HG03521 (cell line): ENCODE data around the gene HLA-E.
"Not testable (repeated sequence)": the region's sequence is repeated elsewhere in the genome, so short reads cannot be mapped to it uniquely, and the experiment has no call there.

Experiments
- ATAC-seq: cut with Tn5 transposase; IDR thresholded peaks from one replicate; pipeline ENCODE4 v1.9.1; 2021; ENCODE audit warnings: mild to moderate bottlenecking, moderate library complexity; ENCODE audit not compliant: unreplicated experiment

The HLA-E gene

DNA sequence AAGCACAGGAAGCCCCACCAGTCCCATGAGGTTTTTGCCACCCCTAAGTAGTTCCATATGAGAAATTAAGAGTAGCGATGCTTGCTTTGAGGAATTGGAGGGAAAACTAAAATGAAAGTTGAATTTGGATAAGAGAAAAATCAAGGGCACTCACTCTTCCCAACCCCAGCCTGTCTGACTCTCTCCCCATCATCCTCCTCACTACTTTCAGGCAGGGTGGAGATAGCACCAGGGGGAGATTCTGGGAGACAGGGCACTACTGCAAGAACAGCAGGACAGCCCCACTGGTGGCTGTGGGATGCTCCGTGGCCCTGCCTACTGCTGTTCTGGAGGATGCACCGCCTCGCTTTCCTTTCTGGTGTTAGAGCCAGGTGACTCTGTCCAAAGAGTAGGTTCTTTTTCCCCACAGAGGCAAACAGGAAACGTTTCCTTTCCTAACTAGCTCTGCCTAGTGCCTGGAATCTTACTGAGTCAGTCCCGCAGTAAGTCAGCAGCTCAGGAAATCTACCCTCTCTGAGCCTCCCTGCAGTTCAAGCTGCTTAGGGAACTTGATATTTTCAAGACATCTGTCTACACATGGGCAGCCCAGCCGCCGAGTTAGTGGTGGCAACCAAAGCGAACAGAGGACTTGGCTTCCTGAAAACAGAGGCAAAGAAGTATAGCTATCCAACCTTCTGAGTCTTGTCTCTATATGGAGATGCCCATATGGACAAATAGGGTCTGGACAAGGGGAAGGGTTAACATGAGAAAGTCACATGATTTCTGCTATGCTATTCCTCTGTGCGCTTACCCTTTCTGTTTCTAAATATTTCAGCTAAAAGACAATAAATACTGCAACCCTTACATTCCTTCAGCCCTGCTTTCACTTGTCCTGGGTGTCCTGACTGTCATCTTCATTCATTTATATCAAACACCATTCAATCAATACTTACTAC lies 11.4 kb downstream of the HLA-E start:
- ATAC-seq: no peak

DNA sequence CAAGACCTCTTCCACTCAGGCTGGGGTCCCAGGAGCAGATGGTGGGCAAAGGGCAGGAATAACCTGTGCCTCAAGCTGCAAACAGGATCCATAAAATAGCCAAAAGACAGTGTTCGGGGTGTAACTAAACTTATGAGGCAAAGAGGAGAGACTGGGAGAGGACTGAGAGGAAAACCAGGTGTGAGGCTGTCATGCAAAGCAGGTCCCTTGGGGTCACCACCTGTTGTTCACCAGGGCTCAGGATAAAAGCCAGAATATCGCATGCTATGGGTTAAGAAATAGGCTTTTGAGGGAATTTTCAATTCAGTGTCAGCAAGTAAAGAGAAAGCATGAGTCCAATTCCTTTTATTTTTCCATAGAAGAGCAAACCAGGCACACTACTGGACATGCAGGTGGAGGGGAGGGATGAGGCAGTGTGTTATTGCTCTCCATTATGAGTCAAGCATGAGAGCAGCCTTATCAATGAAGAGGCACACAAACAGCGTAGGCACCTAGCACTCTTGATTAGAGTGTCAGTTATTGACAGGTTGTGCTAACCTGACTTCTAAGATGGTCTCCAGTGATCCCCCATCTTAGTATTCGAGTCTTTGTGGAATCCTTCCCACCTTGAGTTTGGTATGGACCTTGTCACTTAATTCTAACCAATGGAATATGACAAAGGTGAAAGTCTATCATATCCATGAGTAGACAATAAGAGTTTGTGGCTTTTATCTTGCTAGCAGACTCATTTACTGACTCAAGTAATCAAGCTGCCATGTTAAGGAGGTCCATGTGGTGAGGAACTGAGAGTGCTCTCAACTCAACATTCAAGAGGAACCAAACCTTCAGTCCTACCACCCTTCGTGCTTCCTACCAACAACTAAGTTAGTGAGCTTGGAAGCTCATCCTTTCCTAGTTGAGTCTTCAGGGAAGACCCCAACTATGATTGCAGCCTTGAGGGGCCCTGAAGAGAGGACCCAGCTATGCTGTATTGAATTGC lies 18.8 kb downstream of the HLA-E start:
- ATAC-seq: no peak

DNA sequence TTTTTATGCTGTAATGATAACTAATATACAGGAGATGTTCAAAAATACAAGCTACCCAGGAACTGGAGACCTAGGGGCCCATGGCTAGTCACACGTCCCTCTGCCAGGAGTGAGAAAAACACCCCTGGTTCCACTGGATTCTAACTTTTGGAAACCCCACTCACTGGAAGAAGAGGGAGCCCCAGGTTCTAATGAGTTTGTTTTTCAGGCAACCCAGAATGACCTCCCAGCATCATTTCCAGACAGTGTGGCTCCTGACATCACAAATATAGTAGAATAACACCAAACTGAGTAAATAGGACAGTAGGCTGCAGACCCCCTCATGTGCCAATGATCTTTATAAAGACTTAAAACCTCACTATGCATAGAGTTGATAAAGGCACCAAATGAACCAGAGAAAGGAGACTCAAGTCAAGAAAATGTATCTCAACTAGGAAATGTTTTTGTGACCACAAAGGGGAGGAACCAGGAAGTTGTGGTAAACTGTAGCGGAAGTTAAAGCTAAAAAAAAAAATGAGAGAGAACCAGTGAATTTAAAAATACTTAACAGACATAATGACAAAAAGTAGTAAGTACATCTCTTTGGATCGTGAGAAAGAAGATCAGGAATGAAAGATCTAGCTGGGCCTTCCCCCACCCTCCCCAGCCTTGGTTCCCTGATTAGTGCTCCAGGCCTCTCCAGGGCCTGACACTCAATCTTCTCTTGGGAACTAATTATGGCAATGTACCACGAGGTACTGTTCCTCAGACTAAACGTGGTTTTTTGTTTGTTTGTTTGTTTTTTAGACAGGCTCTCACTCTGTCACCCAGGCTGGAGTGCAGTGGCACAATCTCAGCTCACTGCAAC lies 19.8 kb downstream of the HLA-E start:
- peak; percentile 41 for ATAC-seq

DNA sequence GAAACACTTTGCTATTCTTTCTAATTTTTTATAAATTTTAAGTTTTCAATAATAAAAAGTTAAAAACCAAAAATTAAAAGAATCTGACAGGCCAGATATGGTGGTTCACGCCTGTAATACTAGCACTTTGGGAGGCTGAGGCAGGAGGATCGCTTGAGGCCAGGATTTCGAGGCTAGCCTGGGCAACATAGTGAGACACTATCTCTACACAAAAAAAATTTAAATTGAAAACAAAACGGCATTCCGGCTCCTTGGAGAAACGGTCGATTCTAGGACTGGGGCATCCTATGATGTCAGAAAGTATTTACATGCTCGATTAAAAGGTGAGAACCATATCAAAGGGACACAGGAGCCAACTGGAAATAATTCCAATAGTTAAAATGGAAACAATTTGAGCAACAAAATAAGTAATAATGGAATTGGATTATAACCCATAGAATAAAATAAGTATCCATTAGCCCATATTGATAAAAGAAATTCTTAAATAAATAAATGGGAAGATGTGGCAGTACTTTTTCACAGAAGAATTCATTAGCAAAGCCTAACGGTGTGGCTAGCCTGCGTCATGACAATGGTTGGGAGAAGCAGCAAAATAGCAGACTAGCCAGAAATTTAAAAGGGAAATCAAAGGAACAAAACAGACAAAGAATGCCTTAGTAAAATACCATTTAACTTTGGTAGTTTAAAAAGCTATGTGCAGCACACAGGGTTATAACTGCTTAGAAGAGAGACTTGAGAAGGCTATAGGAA lies 21.3 kb downstream of the HLA-E start:
- ATAC-seq: no peak

DNA sequence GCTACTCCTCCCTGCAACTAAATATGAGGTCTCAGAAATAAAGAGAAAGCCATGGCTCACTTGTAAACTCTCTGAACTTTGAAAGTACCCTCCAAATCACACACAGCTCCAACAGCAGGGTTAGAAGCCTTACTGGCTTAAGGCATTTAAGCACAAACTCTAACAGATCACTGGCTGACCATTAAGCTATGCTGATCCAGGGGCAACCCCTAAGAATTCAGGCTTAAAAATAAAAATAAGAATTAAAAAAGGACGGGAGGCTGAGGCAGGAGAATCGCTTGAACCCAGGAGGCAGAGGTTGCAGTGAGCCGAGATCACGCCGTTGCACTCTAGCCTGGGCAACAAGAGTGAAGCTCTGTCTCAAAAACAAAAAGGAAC lies 21.8 kb downstream of the HLA-E start:
- ATAC-seq: no peak

DNA sequence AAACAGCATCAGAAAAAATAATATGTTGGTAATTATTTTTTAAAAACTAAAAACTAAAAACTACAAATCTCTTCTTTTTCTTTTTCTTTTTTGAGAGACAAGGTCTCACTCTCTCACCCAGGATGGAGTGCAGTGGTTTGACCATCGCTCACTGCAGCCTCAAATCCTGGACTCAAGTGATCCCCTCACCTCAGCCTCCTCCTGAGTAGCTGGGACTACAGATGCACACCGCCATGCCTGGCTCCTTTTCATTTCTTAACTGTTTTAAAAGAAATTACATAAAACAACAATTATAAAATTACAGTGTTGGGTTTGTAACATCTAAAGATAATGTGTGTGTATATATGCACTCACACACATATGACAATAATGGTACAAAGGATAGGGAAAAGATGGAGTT lies 24.1 kb downstream of the HLA-E start:
- ATAC-seq: no peak

DNA sequence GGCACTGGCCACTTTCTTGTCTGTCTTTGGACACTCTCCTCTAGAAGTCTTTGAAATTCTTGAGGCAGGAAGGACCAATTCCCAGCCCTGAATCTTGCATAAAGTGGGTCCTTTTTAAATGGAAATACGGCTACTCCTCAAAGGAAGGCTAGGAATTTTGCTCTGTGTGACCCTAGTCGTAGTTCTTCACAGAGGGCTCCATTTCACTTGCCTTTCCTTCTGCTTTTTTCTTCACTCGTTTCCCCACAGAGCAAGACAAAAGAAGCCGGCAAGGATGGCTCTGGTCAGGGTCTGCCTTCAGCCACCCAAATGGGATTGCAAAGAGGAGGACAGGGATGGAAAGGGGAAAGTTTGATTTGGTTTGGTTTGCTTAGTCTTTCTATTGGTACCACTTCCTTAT lies 25.8 kb downstream of the HLA-E start:
- ATAC-seq: no peak

DNA sequence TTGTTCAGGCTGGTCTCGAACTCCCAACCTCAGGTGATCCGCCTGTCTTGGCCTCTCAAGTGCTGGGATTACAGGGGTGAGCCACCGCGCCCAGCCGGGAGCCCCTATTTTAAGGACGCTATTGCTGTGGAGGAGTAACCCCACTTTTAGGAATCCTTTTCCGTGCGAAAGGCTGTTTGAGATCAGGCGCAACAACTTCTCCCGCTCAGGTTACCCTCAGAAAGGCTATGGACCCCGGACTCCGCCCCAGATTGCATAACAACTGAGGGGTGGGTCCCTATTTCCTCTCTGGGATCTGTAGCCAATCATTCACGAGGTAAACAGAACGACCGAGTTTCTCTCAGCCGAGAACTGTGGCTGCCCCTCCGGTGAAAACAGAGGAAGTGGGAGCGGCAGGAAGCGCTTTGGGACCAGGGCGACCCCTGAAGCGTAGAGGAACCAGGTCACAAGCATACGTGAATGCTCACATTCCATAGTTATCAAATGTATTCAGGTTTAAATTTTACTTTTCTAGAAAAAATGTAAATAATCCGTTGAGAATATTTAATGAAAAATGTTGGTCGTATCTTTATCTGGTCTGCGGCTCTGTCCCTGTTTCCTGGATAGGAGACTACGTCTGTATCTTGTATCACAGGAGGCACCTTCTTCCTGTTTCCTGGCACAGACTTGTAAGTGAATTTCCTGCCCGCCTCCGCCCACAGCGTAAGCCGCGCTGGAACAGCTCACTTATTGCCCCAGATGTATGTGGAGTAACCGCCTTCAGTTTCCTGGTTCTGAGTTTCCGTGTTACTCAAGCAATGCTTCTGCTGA lies 26.8 kb downstream of the HLA-E start:
- ATAC-seq: peak; percentile 55

DNA sequence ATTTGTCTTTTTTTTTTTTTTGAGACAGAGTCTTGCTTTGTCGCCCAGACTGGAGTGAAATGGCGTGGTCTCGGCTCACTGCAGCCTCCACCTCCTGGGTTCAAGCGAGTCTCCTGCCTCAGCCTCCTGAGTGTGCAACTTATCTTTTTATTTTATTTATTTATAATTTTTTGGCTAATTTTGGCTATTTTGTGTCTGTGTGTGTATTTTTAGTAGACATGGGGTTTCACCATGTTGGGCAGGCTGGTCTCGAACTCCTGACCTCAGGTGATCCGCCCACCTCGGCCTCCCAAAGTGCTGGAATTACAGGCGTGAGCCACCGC lies 27.4 kb downstream of the HLA-E start:
- ATAC-seq: not testable (repeated sequence)

DNA sequence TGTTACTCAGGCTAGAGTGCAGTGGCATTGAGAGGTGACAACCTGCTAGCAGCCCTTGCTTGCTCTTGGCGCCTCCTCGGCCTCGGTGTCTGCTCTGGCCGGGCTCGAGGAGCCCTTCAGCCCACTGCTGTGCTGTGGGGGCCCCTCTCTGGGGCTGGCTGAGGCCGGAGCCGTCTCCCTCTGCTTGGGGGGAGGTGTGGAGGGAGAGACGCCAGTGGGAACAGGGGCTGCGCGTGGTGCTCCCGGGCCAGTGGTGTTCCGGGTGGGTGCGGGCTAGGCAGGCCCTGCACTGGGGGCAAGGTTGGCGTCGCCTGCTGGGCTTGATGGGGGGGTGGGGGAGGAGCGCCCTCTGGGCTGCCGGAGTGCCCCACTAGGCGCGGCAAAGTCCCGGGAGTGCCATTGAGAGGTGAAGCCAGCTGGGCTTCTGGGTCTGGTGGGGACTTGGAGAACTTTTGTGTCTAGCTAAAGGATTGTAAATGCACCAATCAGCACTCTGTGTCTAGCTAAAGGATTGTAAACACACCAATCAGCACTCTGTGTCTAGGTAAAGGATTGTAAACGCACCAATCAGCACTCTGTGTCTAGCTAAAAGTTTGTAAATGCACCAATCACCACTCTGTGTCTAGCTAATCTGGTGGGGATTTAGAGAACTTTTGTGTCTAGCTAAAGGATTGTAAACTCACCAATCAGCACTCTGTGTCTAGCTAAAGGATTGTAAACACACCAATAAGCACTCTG lies 28.6 kb downstream of the HLA-E start:
- not testable (repeated sequence) for ATAC-seq

DNA sequence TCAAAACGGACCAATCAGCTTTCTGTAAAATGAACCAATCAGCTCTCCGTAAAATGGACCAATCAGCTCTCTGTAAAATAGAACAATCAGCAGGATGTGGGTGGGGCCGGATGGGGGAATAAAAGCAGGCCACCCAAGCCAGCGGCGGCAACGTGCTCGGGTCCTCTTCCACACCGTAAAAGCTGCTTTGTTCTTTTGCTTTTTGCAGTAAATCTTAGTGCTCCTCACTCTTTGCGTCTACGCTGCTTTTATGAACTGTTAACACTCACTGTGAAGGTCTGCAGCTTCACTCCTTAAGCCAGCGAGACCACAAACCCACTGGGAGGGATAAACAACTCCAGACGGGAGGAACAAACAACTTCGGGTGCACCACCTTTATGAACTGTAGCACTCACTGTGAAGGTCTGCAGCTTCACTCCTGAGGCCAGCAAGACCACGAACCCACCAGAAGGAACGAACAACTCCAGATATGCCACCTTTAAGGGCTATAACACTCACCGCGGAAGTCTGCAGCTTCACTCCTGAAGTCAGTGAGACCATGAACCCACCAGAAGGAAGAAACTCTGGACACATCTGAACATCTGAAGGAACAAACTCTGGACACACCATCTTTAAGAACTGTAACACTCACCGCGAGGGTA lies 29.3 kb downstream of the HLA-E start:
- ATAC-seq: not testable (repeated sequence)

DNA sequence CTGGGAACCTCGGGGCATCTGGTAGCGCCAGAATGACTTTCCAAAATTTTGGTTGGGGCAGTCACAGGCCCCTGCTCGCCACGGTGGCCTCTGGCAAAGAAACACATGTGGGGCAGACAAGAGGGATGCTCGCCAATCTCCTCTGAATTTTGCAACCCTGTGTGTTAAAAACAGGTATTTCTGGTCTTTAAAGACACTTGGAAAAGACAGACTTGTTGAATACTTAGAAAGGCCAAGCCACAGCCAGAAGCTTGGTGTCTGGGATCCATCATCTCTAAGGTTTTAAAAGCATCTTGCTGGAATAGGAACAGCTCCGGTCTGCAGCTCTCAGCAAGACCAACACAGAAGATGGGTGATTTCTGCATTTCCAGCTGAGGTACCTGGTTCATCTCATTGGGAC lies 31.2 kb downstream of the HLA-E start:
- no peak for ATAC-seq

DNA sequence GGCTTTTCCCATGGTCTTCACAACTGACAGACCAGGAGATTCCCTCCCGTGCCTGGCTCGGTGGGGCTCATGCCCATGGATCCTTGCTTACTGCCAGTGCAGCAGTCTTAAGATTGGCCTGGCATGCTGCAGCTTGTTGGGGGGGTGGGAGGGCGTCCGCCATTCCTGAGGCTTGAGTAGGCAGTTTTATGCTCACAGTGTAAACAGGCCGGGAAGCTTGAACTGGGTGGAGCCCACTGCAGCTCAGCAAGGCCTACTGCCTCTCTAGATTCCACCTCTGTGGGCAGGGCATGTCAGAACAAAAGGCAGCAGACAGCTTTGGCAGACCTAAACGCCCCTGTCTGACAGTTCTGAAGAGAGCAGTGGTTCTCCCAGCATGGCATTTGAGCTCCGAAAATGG lies 31.8 kb downstream of the HLA-E start:
- ATAC-seq: not testable (repeated sequence)

DNA sequence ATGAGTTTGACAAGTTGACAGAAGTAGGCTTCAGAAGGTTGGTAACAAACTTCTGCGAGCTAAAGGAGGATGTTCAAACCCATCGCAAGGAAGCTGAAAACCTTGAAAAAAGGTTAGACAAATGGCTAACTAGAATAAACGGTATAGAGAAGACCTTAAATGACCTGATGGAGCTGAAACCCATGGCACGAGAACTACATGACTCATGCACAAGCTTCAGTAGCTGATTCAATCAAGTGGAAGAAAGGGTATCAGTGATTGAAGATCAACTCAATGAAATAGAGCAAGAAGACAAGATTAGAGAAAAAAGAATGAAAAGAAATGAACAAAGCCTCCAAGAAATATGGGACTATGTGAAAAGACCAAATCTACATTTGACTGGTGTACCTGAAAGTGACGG lies 32.6 kb downstream of the HLA-E start:
- ATAC-seq: not testable (repeated sequence)

DNA sequence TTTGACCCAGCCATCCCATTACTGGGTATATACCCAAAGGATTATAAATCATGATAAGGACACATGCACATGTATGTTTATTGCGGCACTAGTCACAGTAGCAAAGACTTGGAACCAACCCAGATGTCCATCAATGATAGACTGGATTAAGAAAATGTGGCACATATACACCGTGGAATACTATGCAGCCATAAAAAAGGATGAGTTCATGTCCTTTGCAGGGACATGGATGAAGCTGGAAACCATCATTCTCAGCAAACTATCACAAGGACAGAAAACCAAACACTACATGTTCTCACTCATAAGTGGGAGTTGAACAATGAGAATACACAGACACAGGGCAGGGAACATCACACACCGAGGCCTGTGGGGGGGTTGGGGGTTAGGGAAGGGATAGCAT lies 37.1 kb downstream of the HLA-E start:
- not testable (repeated sequence) for ATAC-seq

DNA sequence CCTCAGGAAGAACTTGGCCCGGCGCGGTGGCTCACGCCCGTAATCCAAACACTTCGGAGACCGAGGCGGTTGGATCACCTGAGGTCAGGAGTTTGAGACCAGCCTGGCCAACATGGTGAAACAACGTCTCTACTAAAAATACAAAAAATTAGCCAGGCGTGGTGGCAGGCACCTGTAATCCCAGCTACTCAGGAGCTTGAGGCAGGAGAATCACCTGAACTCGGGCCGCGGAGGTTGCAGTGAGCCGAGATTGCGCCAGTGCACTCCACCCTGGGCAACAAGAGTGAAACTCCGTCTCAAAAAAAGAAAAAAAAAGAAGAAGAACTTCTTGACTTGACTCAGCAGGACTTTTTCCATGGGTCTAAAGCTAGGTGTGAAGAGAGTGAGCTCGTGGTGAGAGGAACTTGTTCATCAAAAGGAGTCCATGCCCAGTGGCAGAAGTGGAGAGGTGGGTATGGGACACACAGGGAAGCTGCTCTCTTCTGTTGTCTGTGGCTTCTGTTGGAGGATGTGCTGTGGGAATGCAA lies 40.1 kb downstream of the HLA-E start:
- peak; percentile 44 for ATAC-seq

DNA sequence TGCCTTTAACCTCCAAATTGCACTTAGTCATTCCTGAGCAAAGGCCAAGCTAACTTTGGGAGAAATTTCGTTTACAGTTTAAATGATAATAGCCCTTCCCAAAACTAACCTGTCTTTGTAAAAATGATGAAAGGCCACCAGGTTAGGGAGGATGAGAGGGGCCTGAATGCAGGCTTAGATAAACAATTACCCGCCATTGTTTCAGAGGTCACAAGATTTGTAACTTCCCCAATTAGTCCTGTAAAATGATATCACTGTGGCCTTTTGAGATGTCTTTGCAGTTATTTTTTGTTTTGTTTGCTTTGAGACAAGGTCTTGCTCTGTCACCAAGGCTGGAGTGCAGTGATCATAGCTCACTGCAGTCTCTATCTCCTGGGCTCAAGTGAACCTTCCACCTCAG lies 40.7 kb downstream of the HLA-E start:
- ATAC-seq: no peak
